HCT116 (cell line): ENCODE data around the gene SH3PXD2A. TPM values are rescaled to one million over a fixed set of nuclear protein-coding genes. Genes with fewer than 3 reads are reported as not detected.

Experiments used
- ATAC-seq: fragments of 200-7000 bp; cut with Tn5 transposase; 2 replicates; pipeline ENCODE4 v1.9.1; 2020; ENCODE audit warnings: mild to moderate bottlenecking, moderate library complexity
- BruUV-seq: library from RNA; stranded (reverse); fragments of 400-500 nt; replicated peaks from 2 replicates; lab custom pipeline; 2021; lab: Mats Ljungman, UMichigan
- CTCF ChIA-PET: fragments of 300-600 bp; sonication (Branson Sonifier 250); formaldehyde crosslinking; loops from one replicate; lab custom pipeline; 2021; ENCODE audit warnings: antibody characterized with exemption; lab: Charles Lee
- POLR2A ChIA-PET: fragments of 300-600, 350-600 bp; sonication (Branson Sonifier 250); formaldehyde crosslinking; loops from one replicate; lab custom pipeline; 2021; ENCODE audit warnings: antibody characterized with exemption; lab: Charles Lee
- RAD21 ChIA-PET, 2 experiments: fragments of 300-600 bp; sonication (Branson Sonifier 250); formaldehyde crosslinking; loops; one replicate each; lab custom pipeline; 2023; ENCODE audit warnings: low total read pairs in 2 of 2; ENCODE audit not compliant: uncharacterized antibody in 2 of 2, unreplicated experiment in 2 of 2, low non-redundant PET in 1 of 2; lab: Charles Lee
- DNase-seq: peaks from one replicate; pipeline ENCODE4 v3.0.0-alpha.2; 2010; ENCODE audit warnings: low read depth, low spot score
- H2AFZ ChIP-seq: fragments of 200-600 bp; shearing (Covaris generic), sonication (generic); 2 replicates; pipeline ENCODE4 v1.6.1; 2017; ENCODE audit warnings: low read depth, mixed run types, mixed read lengths, antibody characterized with exemption, low read length; ENCODE audit not compliant: poor library complexity, severe bottlenecking
- H3K27ac ChIP-seq: 2 replicates; pipeline ENCODE4 v1.5.1; 2012; ENCODE audit warnings: low read depth, low read length
- H3K27me3 ChIP-seq: fragments of 200-600 bp; sonication (generic); 2 replicates; pipeline ENCODE4 v1.6.1; 2016; ENCODE audit warnings: mixed run types, low read length, mixed read lengths; ENCODE audit not compliant: insufficient read depth
- H3K36me3 ChIP-seq, 2 experiments: fragments of 200-500 bp in 1 of 2; fragments of 200-600 bp in 1 of 2; sonication (Bioruptor generic) in 1 of 2; sonication (generic) in 1 of 2; 2 replicates each; pipeline versions ENCODE4 v1.5.1 to v1.6.1; 2014 to 2016; ENCODE audit warnings: low read length in 2 of 2, inconsistent platforms in 1 of 2, mixed read lengths in 1 of 2, mixed run types in 1 of 2; ENCODE audit not compliant: insufficient read depth in 2 of 2, control insufficient read depth in 1 of 2
- H3K4me1 ChIP-seq, 2 experiments: fragments of 200-600 bp in 1 of 2; sonication (generic) in 1 of 2; 2 replicates each; pipeline versions ENCODE4 v1.5.1 to v1.6.1; 2012 to 2017; ENCODE audit warnings: low read length in 2 of 2, inconsistent platforms in 1 of 2, mild to moderate bottlenecking in 1 of 2, mixed read lengths in 1 of 2, mixed run types in 1 of 2, moderate library complexity in 1 of 2; ENCODE audit not compliant: insufficient read depth in 2 of 2, control insufficient read depth in 1 of 2
- H3K4me2 ChIP-seq: fragments of 200-600 bp; sonication (generic); 2 replicates; pipeline ENCODE4 v1.6.1; 2017; ENCODE audit warnings: mixed run types, low read length, mixed read lengths
- H3K4me3 ChIP-seq, 2 experiments: fragments of 200-600 bp in 1 of 2; sonication (generic) in 1 of 2; replicated peaks in 1 of 2; 2 replicates each; pipeline ENCODE4 v1.5.1; 2011 to 2016; ENCODE audit warnings: low read length in 2 of 2, control low read depth in 1 of 2, low read depth in 1 of 2, mild to moderate bottlenecking in 1 of 2, mixed read lengths in 1 of 2, mixed run types in 1 of 2
- H3K79me2 ChIP-seq: fragments of 200-600 bp; sonication (generic); 2 replicates; pipeline ENCODE4 v1.6.1; 2017; ENCODE audit warnings: mild to moderate bottlenecking, mixed run types, low read length, moderate library complexity, mixed read lengths; ENCODE audit not compliant: insufficient read depth
- H3K9ac ChIP-seq: fragments of 200-600 bp; sonication (generic); 2 replicates; pipeline ENCODE4 v1.6.1; 2016; ENCODE audit warnings: low read length, mixed read lengths
- H3K9me2 ChIP-seq: fragments of 200-600 bp; sonication (generic), shearing (Covaris generic); 2 replicates; pipeline ENCODE4 v1.6.1; 2017; ENCODE audit warnings: mixed run types, mild to moderate bottlenecking, moderate library complexity; ENCODE audit not compliant: insufficient read depth
- H3K9me3 ChIP-seq, 2 experiments: fragments of 200-500 bp in 1 of 2; fragments of 200-600 bp in 1 of 2; sonication (Bioruptor generic) in 1 of 2; sonication (generic) in 1 of 2; 2 replicates each; pipeline ENCODE4 v1.6.1; 2014 to 2017; ENCODE audit warnings: low read length in 2 of 2, mixed read lengths in 2 of 2, inconsistent platforms in 1 of 2, low read depth in 1 of 2, mild to moderate bottlenecking in 1 of 2, mixed run types in 1 of 2, moderate library complexity in 1 of 2; ENCODE audit not compliant: control insufficient read depth in 1 of 2, insufficient read depth in 1 of 2
- H4K20me1 ChIP-seq: fragments of 200-600 bp; sonication (generic), shearing (Covaris generic); 2 replicates; pipeline ENCODE4 v1.6.1; 2017; ENCODE audit warnings: mixed run types, mild to moderate bottlenecking, moderate library complexity; ENCODE audit not compliant: insufficient read depth
- CBX3 ChIP-seq: IDR thresholded peaks from 2 replicates; pipeline ENCODE4 v1.6.1; 2012; ENCODE audit warnings: low read depth
- EZH2phosphoT487 ChIP-seq: fragments of 200-600 bp; IDR thresholded peaks from 2 replicates; pipeline ENCODE4 v1.6.1; 2018; ENCODE audit warnings: antibody characterized with exemption, borderline replicate concordance
- FOSL1 ChIP-seq: IDR thresholded peaks from 2 replicates; pipeline ENCODE4 v1.6.1; 2012; ENCODE audit warnings: low read depth
- YY1 ChIP-seq: IDR thresholded peaks from 2 replicates; pipeline ENCODE4 v1.6.1; 2011; ENCODE audit warnings: low read length, low read depth, moderate library complexity, mild to moderate bottlenecking; ENCODE audit not compliant: insufficient replicate concordance; ENCODE audit errors: extremely low read depth
- ZNF274 ChIP-seq: fragments of 200-500 bp; sonication (Bioruptor generic); IDR thresholded peaks from 2 replicates; pipeline ENCODE4 v1.6.1; 2014; ENCODE audit warnings: mild to moderate bottlenecking, low read depth, low read length, inconsistent platforms
- intact Hi-C: fragments of 100-400 bp; cut with micrococcal nuclease; formaldehyde crosslinking; loops from 2 replicates; pipeline ENCODE4 v1.10.0; 2022
- total RNA-seq: library from RNA; stranded (reverse); gene quantifications from one replicate; pipeline ENCODE4 v1.2.1, GENCODE V29; 2021; ENCODE audit not compliant: unreplicated experiment
- TF ChIP-seq, protein P1 (sequence below): IDR thresholded peaks from 2 replicates; pipeline ENCODE4 v1.6.1; 2012
- TF ChIP-seq, protein P2 (sequence below): IDR thresholded peaks from 2 replicates; pipeline ENCODE4 v1.6.1; 2011; ENCODE audit warnings: mild to moderate bottlenecking, low read length, moderate library complexity; ENCODE audit not compliant: insufficient replicate concordance; ENCODE audit errors: extremely low read depth

The SH3PXD2A gene
- total RNA-seq, 1 experiment from 2014 or later = 8.7 TPM

DNA sequence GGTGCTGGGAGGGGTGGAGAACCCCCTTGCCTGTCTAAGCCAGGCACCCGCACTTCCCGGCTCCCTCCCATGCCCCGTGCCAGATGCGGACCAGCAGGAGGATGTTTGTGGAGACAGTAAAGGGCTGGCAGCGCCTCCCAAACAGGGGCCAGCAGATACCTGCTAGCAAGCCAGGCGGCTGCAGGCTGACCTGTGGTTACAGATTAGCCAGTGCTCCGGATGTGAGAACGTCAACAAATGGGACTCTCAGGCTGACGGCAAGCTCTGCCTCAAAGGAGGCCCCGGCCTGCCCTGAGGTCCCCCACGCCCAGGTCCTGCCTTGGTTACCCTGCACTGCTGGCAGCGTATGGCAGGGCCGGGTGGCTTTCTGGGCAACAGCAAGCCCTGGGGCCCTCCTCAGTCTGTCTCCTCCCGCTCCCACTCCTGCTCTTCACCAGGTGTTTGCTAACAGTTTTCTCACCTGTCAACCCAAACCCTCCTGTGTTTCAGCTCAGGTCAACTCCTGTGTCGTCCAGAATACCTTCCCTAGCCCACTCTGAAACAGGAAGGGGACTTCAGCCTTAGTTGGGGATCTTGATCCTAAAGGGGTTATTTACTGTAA is 276.5 kb downstream of the SH3PXD2A start:
- H3K79me2 ChIP-seq = no peaks in the 10 kb centered on the region
- ChIA-PET POLR2A (no interaction called here), RAD21 (no interaction called here), CTCF (no interaction called here)
- H2AFZ ChIP-seq = no peak overlapping the region
- no peak overlapping the region for H3K27ac ChIP-seq
- no peak overlapping the region for H3K4me2 ChIP-seq
- H3K27me3 ChIP-seq = no peaks in the 10 kb centered on the region
- TF ChIP-seq EZH2phosphoT487 (no peak), FOSL1 (no peak), YY1 (no peak), CBX3 (no peak), ZNF274 (no peak)
- TF ChIP-seq, protein P1, sequence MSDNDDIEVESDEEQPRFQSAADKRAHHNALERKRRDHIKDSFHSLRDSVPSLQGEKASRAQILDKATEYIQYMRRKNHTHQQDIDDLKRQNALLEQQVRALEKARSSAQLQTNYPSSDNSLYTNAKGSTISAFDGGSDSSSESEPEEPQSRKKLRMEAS = no peak
- TF ChIP-seq, protein P2, sequence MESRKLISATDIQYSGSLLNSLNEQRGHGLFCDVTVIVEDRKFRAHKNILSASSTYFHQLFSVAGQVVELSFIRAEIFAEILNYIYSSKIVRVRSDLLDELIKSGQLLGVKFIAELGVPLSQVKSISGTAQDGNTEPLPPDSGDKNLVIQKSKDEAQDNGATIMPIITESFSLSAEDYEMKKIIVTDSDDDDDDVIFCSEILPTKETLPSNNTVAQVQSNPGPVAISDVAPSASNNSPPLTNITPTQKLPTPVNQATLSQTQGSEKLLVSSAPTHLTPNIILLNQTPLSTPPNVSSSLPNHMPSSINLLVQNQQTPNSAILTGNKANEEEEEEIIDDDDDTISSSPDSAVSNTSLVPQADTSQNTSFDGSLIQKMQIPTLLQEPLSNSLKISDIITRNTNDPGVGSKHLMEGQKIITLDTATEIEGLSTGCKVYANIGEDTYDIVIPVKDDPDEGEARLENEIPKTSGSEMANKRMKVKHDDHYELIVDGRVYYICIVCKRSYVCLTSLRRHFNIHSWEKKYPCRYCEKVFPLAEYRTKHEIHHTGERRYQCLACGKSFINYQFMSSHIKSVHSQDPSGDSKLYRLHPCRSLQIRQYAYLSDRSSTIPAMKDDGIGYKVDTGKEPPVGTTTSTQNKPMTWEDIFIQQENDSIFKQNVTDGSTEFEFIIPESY = no peak
- H3K4me3 ChIP-seq = no peak overlapping the region
- H3K4me1 ChIP-seq = no peaks in the 10 kb centered on the region
- H4K20me1 ChIP-seq = no peaks in the 10 kb centered on the region
- ATAC-seq (no peak), DNase-seq (no peak)
- no peaks in the 10 kb centered on the region for H3K9me2 ChIP-seq
- BruUV-seq = no TSS peak
- no peaks in the 10 kb centered on the region for H3K36me3 ChIP-seq
- no peaks in the 10 kb centered on the region for H3K9me3 ChIP-seq
- intact Hi-C loops = no loop called here
- no peak overlapping the region for H3K9ac ChIP-seq
